ENCODE data around the gene LAMA5. TPM values are rescaled to one million over a fixed set of nuclear protein-coding genes. Genes with fewer than 3 reads are reported as not detected.

Gene LAMA5
- total RNA-seq, 4 donors from 2014 or later = 13.0 to 35.8 (median 22.7) TPM

DNA sequence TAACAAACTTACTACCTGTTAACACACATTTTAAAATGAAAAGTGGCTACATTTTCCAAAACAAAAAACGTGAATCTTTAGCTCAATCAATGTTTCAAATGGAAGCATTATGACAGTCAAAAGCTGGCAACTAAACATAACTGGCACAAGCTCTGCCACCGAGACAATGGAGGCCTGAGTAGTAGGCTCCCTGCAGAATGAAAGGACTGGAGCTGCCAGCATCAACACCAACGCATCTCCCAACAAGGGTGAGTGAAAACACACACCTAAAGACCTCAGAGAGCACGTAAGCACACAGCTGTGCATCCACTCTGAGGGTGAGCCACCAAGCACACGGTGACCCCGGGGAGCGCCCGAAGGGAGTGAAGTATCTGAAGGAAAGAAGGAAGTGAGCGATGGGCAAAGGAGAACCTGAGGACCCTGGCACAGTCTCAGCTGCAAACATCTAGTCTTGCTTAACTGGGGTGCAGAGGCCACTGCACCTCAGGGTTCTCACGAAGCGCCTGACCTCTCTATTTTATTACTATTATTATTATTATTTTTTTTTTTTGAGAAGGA is 65.9 kb downstream of the LAMA5 start:
- DNase-seq (no peak), ATAC-seq (no peak)
- H3K9me3 ChIP-seq = no peaks in the 10 kb centered on the region
- no peak for TF ChIP-seq CTCF (IDR thresholded peaks at IDR 0.05 in 4 of 5, conservative IDR thresholded peaks at IDR 0.05 in 1 of 5)
- TF ChIP-seq POLR2A (IDR thresholded peaks at IDR 0.05) = no peak
- intact Hi-C loops (cut with DNase I; ENCODE audit: low total_unique reads) (loop anchor here (5.0 to 10.0 kb wide), 2 partner anchors 196 to 504 kb away; partner anchors contain the start of gene OGFR), in situ Hi-C loops (cut with MboI; ENCODE audit: low sequenced_read_pairs in 4 of 4) (loop anchor here in 1 of 4 donors (10.0 kb wide), 1 partner anchor 84 kb away; the partner anchor contains the start of gene RPS21)
- no peaks in the 10 kb centered on the region for H3K27me3 ChIP-seq
- peak overlapping the region; percentile 90 to 100 (median 98) for H3K27ac ChIP-seq
- H3K36me3 ChIP-seq = peaks cover 0 to 26% of the 10 kb centered on the region in 2 donors
- no peak overlapping the region for H3K4me3 ChIP-seq
- peaks cover 22 to 28% of the 10 kb centered on the region in 2 donors for H3K4me1 ChIP-seq

GRCh38 chr20:62300319-62300718 is 66.8 kb downstream of the LAMA5 start:
- intact Hi-C loops (cut with DNase I; ENCODE audit: low total_unique reads) = loop anchor here (1.0 to 10.0 kb wide), 3 partner anchors 59 to 504 kb away; partner anchors contain the start of gene OGFR
- in situ Hi-C loops (cut with MboI; ENCODE audit: low sequenced_read_pairs in 4 of 4) = loop anchor here in 1 of 4 donors (10.0 kb wide), 1 partner anchor 84 kb away; the partner anchor contains the start of gene RPS21

DNA sequence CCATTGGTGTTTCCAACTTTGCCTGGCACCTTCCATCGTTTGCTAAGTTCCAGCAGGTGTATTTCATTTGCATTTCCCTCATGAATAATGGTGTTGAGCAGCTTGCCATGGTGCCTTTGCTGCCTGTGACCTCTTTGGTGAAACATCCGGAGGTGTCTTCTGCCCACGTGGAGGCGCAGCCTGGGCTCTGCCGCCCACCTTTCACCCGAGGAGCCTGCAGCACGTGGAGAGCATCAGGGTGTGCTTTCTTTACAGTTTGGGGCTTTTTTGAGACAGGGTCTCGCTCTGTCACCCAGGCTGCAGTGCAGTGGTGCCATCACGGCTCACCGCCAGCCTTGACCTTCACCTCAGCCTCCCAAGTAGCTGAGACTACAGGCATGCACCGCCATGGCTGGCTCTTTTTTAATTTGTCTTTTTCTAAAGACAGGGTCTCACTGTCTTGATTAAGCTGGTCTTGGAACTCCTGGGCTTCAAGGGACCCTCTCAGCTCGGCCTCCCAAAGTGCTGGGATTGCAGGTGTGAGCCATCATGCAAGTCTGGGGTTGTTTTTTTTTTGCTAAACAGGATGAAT is 67.4 kb downstream of the LAMA5 start:
- no peak overlapping the region for H3K27ac ChIP-seq
- in situ Hi-C loops (cut with MboI; ENCODE audit: low sequenced_read_pairs in 4 of 4) (loop anchor here in 3 of 4 donors (10.0 to 25.0 kb wide), 2 partner anchors 85 to 88 kb away; partner anchors contain the start of gene RPS21 (in 3 of the 3)), intact Hi-C loops (cut with DNase I; ENCODE audit: low total_unique reads) (loop anchor here (1.0 to 10.0 kb wide), 3 partner anchors 58 to 505 kb away; partner anchors contain the start of gene OGFR)
- H3K36me3 ChIP-seq = peaks cover 0 to 24% of the 10 kb centered on the region in 2 donors
- no peaks in the 10 kb centered on the region for H3K27me3 ChIP-seq
- peaks cover 10 to 14% of the 10 kb centered on the region in 2 donors for H3K4me1 ChIP-seq
- no peak for TF ChIP-seq POLR2A (IDR thresholded peaks at IDR 0.05)
- TF ChIP-seq CTCF (IDR thresholded peaks at IDR 0.05 in 4 of 5, conservative IDR thresholded peaks at IDR 0.05 in 1 of 5) = no peak
- ATAC-seq (no peak), DNase-seq (no peak)
- no peaks in the 10 kb centered on the region for H3K9me3 ChIP-seq
- H3K4me3 ChIP-seq = no peak overlapping the region

More at GRCh38 chr20:62300319-62300718, 66.8 kb downstream of the LAMA5 start:
- no peaks in the 10 kb centered on the region for H3K27me3 ChIP-seq
- no peak overlapping the region for H3K4me3 ChIP-seq
- DNase-seq = no peak
- TF ChIP-seq CTCF (IDR thresholded peaks at IDR 0.05 in 4 of 5, conservative IDR thresholded peaks at IDR 0.05 in 1 of 5) = no peak
- TF ChIP-seq POLR2A (IDR thresholded peaks at IDR 0.05) = no peak
- H3K4me1 ChIP-seq = peaks cover 16 to 19% of the 10 kb centered on the region in 2 donors
- ATAC-seq = no peak
- peak overlapping the region in 1 of 4 donors; percentile 21 for H3K27ac ChIP-seq
- H3K9me3 ChIP-seq = no peaks in the 10 kb centered on the region
- H3K36me3 ChIP-seq = peaks cover 0 to 26% of the 10 kb centered on the region in 2 donors

- ATAC-seq (no peak), DNase-seq (no peak)
- no peaks in the 10 kb centered on the region for H3K9me3 ChIP-seq
- in situ Hi-C loops (cut with MboI; ENCODE audit: low sequenced_read_pairs in 4 of 4) (loop anchor here in 2 of 4 donors (10.0 to 25.0 kb wide), 2 partner anchors 86 to 89 kb away; partner anchors contain the start of gene RPS21 (in 2 of the 2)), intact Hi-C loops (cut with DNase I; ENCODE audit: low total_unique reads) (no loop called here)
- no peak overlapping the region for H3K27ac ChIP-seq
- no peaks in the 10 kb centered on the region for H3K27me3 ChIP-seq
- TF ChIP-seq CTCF (IDR thresholded peaks at IDR 0.05 in 4 of 5, conservative IDR thresholded peaks at IDR 0.05 in 1 of 5) = no peak
- TF ChIP-seq POLR2A (IDR thresholded peaks at IDR 0.05) = no peak
- H3K4me1 ChIP-seq = peaks cover 0 to 3% of the 10 kb centered on the region in 2 donors
- peaks cover 0 to 32% of the 10 kb centered on the region in 2 donors for H3K36me3 ChIP-seq
- no peak overlapping the region for H3K4me3 ChIP-seq
Measured at GRCh38 chr20:62298577-62299249, 68.4 kb downstream of the LAMA5 start.

Data from gastrocnemius medialis (tissue), 4 donors.